Testis (tissue), 2 donors: Measurements from ENCODE around the gene ARPP19.

Source experiments
- POLR2A ChIP-seq: fragments of 450-650 bp; IDR thresholded peaks from one replicate; pipeline ENCODE4 v1.6.1; 2017; ENCODE audit warnings: antibody characterized with exemption, mild to moderate bottlenecking, moderate library complexity
- TF ChIP-seq, protein P1 (sequence below), 3 experiments: fragments of 450-650 bp in 2 of 3; fragments of 200-600 bp in 1 of 3; sonication (generic) in 1 of 3; IDR thresholded peaks; one replicate each; pipeline ENCODE4 v1.5.1; 2016 to 2019; ENCODE audit warnings: antibody characterized with exemption in 3 of 3, mild to moderate bottlenecking in 2 of 3, moderate library complexity in 1 of 3

DNA sequence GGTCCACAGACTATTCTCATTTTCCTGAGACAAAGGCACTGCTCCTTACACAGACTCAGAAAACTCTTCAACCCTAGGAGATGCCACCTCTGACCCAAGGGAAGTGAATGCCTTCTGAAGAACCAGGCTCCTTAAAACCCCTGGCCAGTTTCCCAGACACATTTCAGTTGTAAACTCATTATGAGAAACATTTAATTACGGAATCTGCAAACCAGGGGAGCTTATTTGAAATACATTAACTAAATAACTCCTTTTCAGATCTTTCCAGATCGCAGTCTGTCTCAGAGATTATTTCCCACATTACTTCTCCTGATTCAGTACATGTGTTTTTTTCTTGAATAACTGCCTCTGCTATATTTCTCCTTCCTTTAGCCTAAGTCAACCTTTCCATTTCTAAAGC, 57.7 kb downstream of the ARPP19 start:
- TF ChIP-seq, protein P1, sequence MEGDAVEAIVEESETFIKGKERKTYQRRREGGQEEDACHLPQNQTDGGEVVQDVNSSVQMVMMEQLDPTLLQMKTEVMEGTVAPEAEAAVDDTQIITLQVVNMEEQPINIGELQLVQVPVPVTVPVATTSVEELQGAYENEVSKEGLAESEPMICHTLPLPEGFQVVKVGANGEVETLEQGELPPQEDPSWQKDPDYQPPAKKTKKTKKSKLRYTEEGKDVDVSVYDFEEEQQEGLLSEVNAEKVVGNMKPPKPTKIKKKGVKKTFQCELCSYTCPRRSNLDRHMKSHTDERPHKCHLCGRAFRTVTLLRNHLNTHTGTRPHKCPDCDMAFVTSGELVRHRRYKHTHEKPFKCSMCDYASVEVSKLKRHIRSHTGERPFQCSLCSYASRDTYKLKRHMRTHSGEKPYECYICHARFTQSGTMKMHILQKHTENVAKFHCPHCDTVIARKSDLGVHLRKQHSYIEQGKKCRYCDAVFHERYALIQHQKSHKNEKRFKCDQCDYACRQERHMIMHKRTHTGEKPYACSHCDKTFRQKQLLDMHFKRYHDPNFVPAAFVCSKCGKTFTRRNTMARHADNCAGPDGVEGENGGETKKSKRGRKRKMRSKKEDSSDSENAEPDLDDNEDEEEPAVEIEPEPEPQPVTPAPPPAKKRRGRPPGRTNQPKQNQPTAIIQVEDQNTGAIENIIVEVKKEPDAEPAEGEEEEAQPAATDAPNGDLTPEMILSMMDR (IDR thresholded peaks at IDR 0.05): no peak
- TF ChIP-seq POLR2A: no peak
